ENCODE results near the gene AKIP1.
"Not testable (repeated sequence)": the region's sequence is repeated elsewhere in the genome, so short reads cannot be mapped to it uniquely, and the experiment has no call there.

AKIP1 gene

GRCh38 chr11:8917157-8917825 lies 6.3 kb downstream of the AKIP1 start:
- DNase-seq: no peak

DNA sequence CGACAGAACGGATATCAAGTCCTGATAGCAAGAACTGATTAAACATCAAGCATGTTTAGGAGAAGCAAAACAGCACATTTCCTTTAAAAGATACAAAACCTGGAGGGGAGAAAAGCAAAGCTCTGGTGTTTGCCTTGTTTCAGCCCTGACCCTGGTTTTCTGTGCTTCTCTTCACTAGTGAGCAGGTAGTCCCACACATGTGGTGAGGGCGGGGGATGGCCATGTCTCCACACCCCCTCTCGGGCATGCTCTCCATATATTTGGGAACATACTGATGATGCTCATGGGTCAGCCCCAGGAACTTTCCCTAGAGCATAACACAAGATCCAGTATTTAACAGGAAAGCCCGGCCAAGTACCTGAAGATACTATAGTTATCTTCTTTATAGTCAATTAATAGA lies 11.7 kb downstream of the AKIP1 start:
- DNase-seq: no peak

DNA sequence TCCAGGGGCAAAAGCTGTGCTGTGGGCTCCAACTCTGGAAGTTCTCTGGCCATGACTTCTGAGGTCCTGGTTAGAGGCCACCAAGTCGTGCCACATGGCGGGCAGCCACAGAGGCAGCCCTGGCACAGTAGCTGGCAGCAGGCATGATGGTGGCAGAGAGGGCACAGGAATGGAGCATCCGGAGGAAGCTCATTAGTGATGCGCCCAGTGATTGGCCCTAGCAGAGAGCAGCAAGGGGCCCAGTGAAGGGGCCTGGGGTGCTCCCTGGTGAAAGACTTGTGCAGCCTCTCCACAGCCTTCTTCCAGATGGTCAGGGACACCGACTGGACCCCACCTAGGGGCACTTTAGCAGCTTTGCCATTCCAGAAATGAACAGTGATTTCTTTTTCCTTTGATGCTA lies 14.7 kb downstream of the AKIP1 start:
- DNase-seq: no peak

DNA sequence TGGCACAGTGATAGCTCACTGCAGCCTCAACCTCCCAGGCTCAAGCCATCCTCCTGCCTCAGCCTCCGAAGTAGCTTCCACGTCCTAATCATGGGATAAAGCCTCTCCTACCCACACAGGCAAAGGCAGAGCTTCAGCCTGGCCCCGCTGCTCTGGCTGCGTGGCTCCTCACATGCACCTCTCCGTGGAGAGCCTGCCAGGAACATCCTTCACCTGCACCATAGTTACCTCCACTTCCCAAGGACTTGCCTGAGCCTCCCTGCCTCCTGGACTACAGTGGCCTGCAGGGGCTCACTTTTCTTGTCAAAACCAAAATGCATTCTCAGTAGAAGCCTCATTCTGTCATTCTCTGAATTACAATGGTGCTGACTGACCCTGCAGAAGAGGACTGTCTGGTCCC lies 15.2 kb downstream of the AKIP1 start:
- no peak for DNase-seq

- no peak for DNase-seq
Measured at GRCh38 chr11:8927233-8927632, 16.2 kb downstream of the AKIP1 start.

DNA sequence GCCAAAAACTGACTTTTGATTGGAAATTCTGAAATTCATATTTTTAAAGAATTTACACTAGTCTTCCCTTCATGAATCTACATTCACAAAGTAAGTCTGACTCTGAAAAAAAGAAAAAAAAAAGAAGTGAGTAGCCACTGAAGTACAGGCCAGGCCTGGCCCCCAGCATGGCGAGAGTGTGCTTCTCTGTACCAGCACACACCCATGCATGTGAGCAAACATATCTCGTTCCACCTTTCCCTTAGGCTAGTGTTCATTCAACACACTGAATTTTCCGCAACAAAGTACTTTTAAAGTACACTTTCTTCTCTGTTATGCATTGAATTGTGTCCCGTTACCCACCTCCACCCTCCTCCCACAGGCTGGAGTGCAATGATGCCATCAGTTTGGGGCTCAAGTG lies 17.2 kb downstream of the AKIP1 start:
- DNase-seq: no peak

DNA sequence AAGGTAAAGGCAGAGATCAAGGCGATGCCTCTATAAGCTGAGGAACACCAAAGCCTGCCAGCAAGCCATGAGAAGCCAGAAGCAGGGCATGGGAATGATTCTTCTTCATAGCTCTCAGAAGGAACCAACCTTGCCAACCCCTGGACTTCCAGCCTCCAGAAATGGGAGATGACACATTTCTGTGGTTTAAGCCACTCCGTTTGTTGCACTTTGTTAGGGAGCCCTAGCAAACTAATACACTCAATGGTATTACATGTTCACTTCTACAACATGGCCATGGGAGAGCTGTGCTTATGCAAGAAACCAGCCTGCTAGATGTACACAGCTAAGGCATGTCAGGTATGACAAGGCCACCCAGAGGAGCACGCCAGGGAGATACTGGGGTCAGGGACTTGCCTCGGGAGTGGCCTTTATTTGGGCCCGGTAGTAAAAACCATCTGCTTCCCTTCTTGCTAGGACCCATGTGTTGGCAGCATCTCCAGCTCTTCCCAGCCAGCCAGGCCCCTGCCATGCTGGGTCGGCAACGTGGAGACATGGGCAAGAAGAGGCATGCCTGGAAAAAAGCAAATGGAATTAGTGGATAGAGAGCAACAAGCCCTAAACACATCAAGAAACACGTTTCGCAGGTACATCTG lies 18.1 kb downstream of the AKIP1 start:
- no peak for DNase-seq

DNA sequence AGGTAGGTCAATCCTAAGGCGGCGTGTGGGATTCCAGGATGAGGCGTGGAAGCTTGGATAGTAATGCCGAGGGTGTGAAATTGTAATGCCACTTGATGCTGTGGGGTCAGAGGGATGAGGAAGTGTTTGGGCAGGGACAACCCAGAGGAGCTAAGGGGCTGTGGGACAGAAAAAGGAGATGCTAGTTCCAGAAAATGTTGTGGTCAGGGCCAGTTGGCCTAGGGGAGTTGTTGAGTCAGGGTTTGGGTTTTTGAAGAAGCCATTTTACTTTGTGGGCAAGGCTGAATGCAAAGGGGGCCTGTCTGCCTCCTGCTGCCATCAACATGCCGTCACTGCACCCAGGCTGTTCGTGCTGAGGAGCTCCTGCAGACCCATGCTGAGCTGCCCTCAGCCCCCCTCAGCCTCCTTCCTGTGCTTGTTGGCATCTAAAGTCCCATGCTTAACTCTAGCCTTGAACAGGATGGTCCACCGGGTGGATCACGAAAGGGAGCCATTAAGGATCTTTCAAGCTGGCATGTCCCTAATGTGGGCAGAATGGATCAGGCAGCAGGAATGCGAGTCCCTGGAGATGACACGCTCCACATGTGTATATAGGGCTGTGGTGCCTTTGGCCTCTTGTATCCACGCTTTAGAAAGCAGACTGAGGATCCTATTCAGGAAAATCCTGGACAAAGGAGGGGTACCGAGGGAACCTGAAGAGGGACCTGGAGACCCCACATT lies 19.6 kb downstream of the AKIP1 start:
- DNase-seq: no peak

GRCh38 chr11:8932564-8933180 lies 21.7 kb downstream of the AKIP1 start, which contains the start of gene C11orf16:
C11orf16 (minus strand) TSS chr11:8932947; CDS start chr11:8932308, 639 bp downstream.
- DNase-seq: no peak

DNA sequence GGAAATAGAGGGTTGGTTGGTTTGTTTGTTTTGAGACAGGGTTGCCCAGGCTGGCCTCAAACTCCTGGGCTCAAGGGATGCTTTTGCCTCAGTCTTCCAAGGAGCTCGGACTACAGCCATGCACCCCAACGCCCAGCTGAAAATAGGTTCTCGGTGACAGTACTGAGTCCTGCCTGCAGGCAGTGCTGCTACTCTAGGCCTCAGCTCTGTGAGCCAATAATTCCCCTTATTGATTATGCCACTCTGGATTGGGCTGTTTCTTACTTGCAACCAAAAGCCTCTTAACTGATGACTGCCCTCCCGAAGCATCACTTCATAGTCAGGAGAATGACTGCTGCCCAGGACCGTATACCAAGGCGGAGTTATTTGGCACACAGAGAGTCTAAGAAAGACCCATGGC lies 22.9 kb downstream of the AKIP1 start:
- no peak for DNase-seq

DNA sequence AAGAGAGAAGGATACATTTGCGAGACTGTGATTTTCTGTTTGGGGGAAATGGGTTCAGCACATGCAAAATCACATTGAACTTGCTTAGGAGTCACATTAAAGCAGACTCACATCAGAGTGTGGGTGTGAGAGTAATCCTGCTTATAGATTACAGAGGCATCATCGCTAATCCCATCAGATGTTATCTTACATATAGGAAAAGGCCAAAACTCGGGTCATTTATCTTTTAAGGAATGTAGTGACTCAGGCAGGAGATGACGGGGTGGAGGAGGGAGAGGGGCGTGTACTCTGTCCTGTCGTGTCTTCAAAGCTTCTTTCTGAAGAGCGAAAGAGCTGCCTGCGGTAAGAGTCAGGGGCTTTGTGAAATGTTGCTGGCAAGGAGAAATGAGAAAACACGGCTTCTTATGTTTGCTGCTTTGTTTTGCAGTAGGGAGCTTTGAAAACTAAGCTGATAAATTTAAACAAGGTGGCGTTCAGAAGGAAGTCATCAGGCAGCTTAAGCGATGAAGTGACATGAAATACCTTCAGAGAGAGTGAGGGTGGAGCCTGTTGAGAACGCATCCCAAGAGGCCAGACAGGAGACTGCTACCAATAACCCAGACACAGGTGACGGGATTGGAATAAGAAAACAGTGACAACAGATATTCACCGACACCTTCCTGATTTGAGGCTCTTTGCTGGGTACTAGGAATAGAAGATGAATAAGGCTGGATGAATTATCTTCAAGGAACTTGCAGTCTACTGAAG lies 23.9 kb downstream of the AKIP1 start:
- DNase-seq: no peak

DNA sequence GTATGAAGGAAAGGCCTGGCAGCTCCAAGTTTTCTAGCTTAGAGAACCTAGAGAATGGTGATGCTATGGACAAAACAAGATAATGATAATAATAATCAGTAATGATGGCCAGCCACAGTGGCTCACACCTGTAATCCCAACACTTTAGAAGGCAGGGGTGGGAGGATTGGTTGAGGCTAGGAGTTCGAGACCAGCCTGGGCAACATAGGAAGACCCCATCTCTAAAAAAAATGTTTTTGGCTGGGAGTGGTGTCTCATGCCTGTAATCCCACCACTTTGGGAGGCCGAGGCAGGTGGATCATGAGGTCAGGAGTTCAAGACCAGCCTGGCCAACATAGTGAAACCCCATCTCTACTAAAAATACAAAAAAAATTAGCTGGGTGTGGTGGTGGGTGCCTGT lies 24.8 kb downstream of the AKIP1 start:
- not testable (repeated sequence) for DNase-seq

DNA sequence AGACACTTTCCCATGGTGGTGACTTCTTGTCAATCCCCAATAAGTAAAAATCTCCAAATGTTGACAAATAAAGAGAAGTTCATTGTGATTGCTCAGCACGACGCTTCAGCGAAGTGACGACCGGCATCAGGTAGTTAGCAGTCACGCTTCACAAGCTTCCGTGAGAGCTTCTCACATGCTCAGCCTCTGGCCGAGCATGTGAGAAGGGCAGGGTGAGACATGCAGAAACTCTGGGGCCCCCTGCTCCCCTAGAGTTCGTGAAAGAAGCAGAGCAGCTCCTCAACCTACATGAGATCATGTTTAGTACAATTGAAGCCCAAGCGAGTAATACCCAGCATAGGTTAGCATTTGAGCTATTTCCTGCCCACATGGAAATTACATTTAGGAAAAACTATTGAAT lies 26.2 kb downstream of the AKIP1 start:
- no peak for DNase-seq

DNA sequence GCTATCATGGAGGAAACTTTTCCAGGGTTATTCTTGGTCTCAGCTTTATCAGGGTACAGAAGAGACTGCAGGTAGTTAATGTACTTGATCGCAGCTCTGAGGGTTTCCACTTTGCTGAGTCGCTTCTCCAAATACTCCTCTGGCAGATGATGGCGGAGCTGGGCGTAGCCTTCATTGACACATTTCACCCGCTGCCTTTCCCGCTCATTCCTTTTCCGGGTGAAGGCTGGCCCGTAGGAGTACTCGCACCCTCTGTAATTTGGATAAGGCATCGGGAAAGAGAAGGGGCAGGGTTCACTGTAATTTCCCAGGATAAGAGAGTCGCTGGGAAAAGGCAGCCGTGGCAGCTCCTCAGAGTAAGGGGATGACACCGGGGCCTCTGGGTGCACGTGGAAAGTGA lies 26.7 kb downstream of the AKIP1 start:
- DNase-seq: no peak

GRCh38 chr11:8941341-8942103 lies 30.5 kb downstream of the AKIP1 start:
- DNase-seq: no peak

DNA sequence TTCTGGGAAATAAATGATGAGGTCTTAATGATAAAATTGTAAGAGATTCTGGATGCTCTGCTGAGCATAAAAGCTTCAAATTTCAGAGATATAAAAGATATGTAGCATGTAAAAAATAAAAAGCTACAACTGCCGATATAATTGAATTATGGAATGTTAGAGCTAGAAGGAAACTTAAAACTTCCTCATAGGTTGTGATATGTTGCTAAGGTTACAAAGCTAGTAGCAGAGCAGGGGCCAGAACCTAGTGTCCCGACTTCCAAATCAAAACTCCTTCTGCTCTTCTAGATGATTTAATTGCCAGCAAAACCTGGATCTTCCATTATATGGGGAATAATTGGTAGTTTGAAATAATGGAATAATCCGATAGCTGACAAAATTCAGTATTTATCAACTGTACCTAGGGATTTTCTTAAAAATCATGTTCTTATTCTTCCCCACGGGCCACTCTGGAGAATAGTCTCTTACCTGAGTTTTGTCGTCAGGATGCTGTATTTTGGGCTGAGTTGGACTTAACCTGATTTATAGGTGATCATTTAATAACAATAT lies 31.6 kb downstream of the AKIP1 start, which contains the start of gene ASCL3:
Gene ASCL3, minus strand, starts transcription at position 499 of the 549 bp plus-strand sequence. CDS start 4,855 bp downstream, outside the sequence.
- no peak for DNase-seq

- DNase-seq: no peak
Measured at GRCh38 chr11:8947230-8947943, 36.4 kb downstream of the AKIP1 start.

DNA sequence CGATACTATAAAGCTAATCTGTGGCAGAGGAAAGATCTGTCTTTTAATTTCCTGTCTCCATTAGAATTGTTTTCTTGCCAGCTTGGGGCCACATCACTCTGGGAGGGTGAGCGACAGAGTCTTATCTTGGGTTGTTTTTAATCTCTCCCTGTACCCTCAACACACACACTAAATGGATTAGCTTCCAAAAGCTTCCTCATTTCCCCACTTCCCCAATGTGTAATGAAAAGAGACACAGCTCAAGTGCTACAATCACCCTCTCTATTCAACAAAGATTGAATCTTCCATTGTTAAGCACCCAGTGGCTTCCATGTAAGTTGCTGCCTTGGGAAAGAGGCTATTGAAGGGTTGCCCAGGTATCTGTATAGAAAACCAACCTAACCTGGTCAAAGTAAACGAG lies 37.9 kb downstream of the AKIP1 start:
- no peak for DNase-seq

DNA sequence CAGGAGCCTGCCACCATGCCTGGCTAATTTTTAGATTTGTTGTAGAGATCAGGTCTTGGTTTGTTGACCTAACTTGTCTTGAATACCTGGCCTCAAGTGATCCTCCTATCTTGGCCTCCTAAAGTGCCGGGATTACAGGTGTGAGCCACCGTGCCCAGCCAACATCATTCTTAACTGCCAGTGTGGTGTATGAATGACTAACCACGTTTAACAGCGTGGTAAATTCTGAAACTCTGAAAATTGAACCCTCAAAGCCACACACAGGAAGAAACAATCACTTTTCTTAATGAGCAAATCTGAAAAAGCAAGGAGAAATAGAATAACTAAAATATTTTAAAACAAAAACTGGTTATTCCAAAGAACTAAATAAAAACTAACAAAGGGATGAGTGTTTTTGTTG lies 45.9 kb downstream of the AKIP1 start:
- peak; percentile 64 for DNase-seq

- peak; percentile 77 for DNase-seq
Measured at GRCh38 chr11:8959546-8960166, 48.7 kb downstream of the AKIP1 start.

- DNase-seq: no peak
Measured at GRCh38 chr11:8961401-8961800, 50.4 kb downstream of the AKIP1 start.

All from activated CD4-positive, alpha-beta T cell treated with anti-CD3 and anti-CD28 coated beads, Interleukin-2, Interleukin-6, amounts not matched to agents 100 ng/mL and 50 ng/mL, durations not matched to agents 16 hours and 8 hours (primary cell).